ACC112 (cell line): Measurements from ENCODE around the gene RNF26.
A peak's percentile ranks its signal among the peaks of the same experiment; 100 is the strongest.

ENCODE experiments used
- H2AFZ ChIP-seq: fragments of 200-600 bp; sonication (generic); one replicate; pipeline ENCODE4 v1.6.0; 2017; ENCODE audit warnings: antibody characterized with exemption, low read length; ENCODE audit not compliant: unreplicated experiment
- H3K27ac ChIP-seq: fragments of 200-600 bp; sonication (generic); 2 replicates; pipeline ENCODE4 v1.5.1; 2014; ENCODE audit warnings: low read depth, mild to moderate bottlenecking, antibody characterized with exemption, low read length, moderate library complexity
- H3K27me3 ChIP-seq: fragments of 200-600 bp; sonication (generic); 2 replicates; pipeline ENCODE4 v1.6.1; 2014; ENCODE audit warnings: mild to moderate bottlenecking, antibody characterized with exemption, low read length, moderate library complexity, mixed read lengths; ENCODE audit not compliant: insufficient read depth
- H3K36me3 ChIP-seq: fragments of 200-600 bp; sonication (generic); 2 replicates; pipeline ENCODE4 v1.6.1; 2016; ENCODE audit warnings: mild to moderate bottlenecking, antibody characterized with exemption, low read length, moderate library complexity, mixed read lengths; ENCODE audit not compliant: insufficient read depth
- H3K4me1 ChIP-seq: fragments of 200-600 bp; sonication (generic); one replicate; pipeline ENCODE4 v1.6.1; 2016; ENCODE audit warnings: low read length, mixed read lengths; ENCODE audit not compliant: insufficient read depth, unreplicated experiment, control insufficient read depth
- H3K4me3 ChIP-seq: fragments of 200-600 bp; sonication (generic); 2 replicates; pipeline ENCODE4 v1.5.1; 2014; ENCODE audit warnings: mild to moderate bottlenecking, low read depth, low read length
- H3K79me2 ChIP-seq: fragments of 200-600 bp; sonication (generic); one replicate; pipeline ENCODE4 v1.6.0; 2016; ENCODE audit warnings: low read length; ENCODE audit not compliant: control insufficient read depth, unreplicated experiment, insufficient read depth

The RNF26 gene

DNA sequence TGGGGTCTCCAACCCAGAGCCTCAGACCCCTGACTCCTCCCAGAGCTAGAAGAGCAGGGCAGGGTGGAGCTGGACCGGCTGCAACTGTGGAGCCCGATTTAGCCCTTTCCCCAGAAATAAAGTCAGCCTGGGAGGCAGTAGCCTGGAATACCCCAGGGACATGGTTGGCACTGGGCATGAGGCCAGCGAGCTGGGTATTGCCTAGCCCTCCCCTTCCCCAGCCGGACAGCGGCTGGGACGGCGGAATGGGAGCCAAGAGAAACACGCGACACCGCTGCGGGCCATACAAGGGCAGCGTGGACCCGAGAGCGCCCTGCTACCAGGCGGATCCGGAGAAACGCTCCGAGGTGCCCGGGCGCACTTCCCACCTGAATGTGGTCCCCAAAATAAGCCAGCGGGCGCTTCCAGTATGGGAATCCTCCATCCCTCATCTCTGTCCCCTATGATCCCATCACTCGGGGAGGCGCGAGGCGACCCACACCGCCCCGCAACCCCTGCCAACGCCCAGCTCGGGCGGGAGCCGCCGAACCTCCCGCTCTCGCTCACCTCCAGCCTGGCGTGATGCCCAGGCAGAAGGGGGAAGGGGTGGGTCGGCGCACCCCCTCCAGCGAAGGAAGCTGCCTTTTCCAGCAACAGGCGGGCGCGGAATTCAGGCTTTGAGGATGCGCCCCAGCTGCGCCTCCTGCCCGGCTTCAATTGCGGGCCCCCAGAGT lies 18.2 kb upstream of the RNF26 start:
- H3K4me1 ChIP-seq: peaks cover 32% of the 10 kb centered on the region
- no peak overlapping the region for H3K27ac ChIP-seq
- H3K36me3 ChIP-seq: no peaks in the 10 kb centered on the region
- H2AFZ ChIP-seq: peak overlapping the region; percentile 18
- peak overlapping the region; percentile 77 for H3K4me3 ChIP-seq
- no peaks in the 10 kb centered on the region for H3K79me2 ChIP-seq
- peaks cover 7% of the 10 kb centered on the region; the same call in 1 of the 2 replicates for H3K27me3 ChIP-seq

DNA sequence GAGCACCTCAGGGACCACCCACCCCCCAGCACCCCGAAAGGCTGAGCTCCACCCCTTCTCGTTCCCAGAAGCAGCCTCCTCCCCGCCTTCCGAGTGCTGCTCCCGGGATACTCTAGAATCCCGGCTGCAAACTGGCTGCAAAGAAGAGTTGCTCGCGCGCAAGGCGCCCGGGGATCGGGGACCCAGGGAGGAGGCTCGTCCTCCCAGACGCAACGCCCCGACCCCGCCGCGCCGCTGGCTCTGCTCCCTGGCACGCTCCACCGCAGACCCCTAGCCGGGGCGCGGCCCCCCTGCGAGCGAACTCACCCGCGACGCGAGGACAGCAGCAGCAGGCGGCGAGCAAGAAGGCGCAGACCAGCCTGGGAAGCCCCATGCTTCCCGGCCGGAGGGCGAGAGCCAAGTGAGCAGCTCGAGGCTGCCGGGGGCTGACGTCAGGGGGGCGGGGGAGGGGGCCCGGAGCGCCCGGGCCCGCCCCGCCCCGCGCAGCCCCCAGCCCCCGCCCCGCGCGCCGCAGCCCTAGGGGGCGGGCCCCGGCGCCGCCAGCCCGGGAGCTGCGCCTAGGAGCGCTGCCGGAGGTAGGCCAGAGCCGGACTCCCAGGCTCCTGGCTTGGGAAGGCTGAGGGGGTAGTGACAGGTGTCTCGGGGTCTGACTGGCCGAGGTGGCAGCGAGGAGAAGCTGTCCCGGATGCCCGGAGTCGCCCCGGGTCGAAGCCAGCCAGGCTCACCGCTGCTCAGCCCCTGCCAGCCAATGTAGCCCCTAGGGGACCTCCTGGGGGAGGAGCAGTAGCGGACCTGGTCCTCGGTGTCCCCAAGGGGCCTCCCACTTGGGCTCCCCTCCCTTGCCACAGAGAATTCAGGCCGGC lies 17.4 kb upstream of the RNF26 start, which contains the start of gene MCAM:
Gene MCAM (minus strand): TSS at position 402 of the 863 bp plus-strand sequence. CDS start 29 bp downstream, at position 373.
- H3K4me1 ChIP-seq: peaks cover 36% of the 10 kb centered on the region
- H3K79me2 ChIP-seq: no peaks in the 10 kb centered on the region
- H2AFZ ChIP-seq: peak within 1 kb of the TSS; percentile 18
- H3K36me3 ChIP-seq: no peaks in the 10 kb centered on the region
- peaks cover 7% of the 10 kb centered on the region; the same call in 1 of the 2 replicates for H3K27me3 ChIP-seq
- H3K4me3 ChIP-seq: peak within 1 kb of the TSS; percentile 77
- no peak within 1 kb of the TSS for H3K27ac ChIP-seq

DNA sequence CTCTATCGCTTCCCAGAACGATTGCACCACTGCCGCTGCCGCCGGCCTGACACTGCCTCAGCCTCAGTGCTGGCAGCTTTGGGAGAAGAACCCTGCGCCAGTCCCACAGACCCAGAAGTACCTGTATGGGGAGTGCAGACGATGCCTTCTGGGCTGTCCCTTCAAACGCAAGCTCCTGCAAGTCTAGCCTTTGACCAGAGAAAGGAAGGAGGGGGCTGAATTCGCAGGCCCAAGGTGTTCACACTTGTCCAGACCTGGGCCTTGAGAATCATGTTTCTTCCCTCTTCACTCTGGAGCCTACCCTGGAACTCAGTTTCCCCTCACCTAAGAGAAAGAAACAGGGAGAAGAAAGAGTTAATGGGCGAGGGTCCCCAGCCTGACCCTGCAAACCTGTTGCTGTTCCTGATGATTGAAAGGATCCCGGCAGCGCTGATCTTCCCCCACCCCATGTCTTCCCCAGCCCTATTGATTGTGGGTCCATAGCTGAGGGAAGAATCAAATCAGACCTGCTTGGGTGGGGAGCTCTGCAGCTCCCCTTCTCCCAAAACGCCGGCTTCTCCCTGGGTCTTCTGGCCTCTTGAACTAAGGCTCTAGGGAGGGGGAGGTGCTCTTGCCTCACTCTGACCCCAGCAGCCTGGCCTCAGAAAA lies 16.6 kb upstream of the RNF26 start:
- peaks cover 7% of the 10 kb centered on the region; the same call in 1 of the 2 replicates for H3K27me3 ChIP-seq
- H3K4me3 ChIP-seq: peak overlapping the region; percentile 36; the same call in 1 of the 2 replicates
- no peaks in the 10 kb centered on the region for H3K79me2 ChIP-seq
- no peak overlapping the region for H3K27ac ChIP-seq
- no peaks in the 10 kb centered on the region for H3K36me3 ChIP-seq
- peaks cover 36% of the 10 kb centered on the region for H3K4me1 ChIP-seq
- no peak overlapping the region for H2AFZ ChIP-seq

DNA sequence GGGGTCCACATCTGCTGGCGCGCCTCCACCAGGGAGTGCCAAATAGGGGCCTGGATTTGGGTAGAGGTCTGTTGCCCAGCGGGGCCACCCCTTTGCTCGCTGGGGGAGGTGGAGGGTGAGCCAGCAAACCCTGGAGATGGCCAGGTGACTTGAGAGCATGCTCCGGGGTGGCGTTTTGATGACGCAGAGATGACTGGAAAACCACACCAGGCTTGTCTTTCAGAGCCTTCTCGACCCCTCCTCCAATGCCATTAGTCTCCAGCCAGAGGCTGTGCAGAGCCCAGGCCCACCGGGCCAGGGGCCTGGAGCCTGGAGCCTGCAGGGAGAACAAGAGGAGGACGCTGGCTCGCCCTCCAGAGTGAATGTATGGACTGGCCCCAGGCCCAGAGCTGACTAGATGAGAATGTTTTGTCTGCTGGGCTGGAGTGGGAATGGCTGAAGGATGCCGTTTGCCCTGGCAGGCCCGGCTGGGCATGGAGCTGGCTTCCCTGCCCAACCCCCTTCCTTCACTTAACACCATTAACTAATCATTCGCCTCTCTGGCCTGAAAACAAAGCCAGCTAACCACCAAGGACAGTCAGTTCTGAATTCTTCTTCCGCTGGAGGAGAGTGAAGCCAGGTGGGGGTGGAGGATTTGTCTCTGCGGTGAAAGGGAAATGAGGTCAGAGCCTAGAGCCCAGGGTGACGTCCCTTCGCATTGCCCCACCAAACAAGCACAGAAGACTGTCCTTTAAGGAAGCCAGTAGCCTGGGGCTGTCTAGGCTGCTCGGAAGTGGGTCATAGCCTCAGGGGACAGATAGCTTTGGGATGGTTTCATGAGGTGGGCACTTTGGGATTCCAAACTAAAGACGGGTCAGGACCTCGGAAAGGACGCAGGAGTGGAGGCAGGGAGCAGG lies 15.8 kb upstream of the RNF26 start:
- Histone ChIP-seq H3K4me1 (peaks cover 36% of the 10 kb centered on the region), H3K79me2 (no peaks in the 10 kb centered on the region), H3K36me3 (no peaks in the 10 kb centered on the region), H3K27ac (peak overlapping the region; percentile 21; the same call in 1 of the 2 replicates), H3K4me3 (no peak overlapping the region), H3K27me3 (peaks cover 7% of the 10 kb centered on the region; the same call in 1 of the 2 replicates), H2AFZ (no peak overlapping the region)

DNA sequence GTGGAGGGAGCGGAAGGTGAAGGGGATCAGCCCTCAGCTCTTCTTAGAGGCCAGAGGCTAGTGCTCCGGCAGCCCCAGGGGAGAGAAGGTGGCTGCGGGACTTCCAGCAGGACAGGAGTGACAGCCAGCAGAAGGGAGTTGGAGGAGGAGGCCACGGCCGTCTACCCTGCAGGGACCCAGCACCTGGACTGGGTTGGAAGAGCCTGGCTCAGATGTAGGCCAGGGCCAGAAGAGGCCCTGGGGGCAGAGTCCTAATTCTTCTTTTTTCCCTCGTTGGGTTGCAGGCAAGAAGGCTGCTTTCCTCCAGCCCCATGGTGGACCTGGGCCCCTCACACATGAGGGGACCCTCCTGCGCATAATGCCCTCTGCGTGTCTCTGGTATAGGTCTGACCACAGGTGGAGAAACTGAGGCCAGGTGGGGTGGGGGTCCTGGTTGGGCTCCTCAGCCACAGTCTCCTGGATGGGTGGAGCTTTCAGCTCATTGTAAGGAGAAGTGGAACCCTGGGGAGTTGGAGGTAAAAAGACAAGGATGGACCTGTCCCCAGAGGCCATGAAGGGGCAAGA lies 15.1 kb upstream of the RNF26 start:
- H2AFZ ChIP-seq: no peak overlapping the region
- peak overlapping the region; percentile 10; the same call in 1 of the 2 replicates for H3K27ac ChIP-seq
- no peaks in the 10 kb centered on the region for H3K36me3 ChIP-seq
- H3K4me3 ChIP-seq: no peak overlapping the region
- H3K79me2 ChIP-seq: no peaks in the 10 kb centered on the region
- H3K4me1 ChIP-seq: peaks cover 36% of the 10 kb centered on the region
- peaks cover 7% of the 10 kb centered on the region; the same call in 1 of the 2 replicates for H3K27me3 ChIP-seq

DNA sequence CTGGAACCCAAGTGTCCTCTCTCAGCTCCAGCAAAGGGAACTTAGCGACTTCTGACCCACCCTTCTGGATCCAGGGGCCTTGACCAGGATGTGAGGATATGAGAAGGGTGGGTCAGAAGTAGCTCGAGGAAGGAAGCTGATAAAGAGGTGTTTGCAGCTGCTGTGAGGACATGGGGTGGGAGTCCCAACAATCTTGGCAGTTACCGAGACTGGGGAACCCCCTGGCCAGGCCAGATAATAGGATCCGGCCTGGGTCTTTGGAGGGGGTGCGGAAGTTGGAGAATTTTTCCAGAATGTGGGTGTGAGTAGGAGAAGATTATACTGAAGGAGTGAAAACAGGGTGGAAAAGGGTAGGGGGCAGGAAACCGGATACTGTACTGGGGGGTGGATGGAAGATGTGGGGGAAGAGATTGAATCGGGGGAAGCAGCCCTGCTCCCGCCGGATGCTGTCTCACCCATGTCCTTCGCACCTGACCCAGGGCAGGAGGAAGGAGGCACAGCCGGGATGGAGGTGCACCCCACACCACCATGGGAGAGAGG lies 14.6 kb upstream of the RNF26 start:
- Histone ChIP-seq H3K4me3 (no peak overlapping the region), H3K36me3 (no peaks in the 10 kb centered on the region), H3K4me1 (peaks cover 36% of the 10 kb centered on the region), H3K27me3 (peaks cover 7% of the 10 kb centered on the region; the same call in 1 of the 2 replicates), H3K79me2 (no peaks in the 10 kb centered on the region), H3K27ac (no peak overlapping the region), H2AFZ (no peak overlapping the region)

DNA sequence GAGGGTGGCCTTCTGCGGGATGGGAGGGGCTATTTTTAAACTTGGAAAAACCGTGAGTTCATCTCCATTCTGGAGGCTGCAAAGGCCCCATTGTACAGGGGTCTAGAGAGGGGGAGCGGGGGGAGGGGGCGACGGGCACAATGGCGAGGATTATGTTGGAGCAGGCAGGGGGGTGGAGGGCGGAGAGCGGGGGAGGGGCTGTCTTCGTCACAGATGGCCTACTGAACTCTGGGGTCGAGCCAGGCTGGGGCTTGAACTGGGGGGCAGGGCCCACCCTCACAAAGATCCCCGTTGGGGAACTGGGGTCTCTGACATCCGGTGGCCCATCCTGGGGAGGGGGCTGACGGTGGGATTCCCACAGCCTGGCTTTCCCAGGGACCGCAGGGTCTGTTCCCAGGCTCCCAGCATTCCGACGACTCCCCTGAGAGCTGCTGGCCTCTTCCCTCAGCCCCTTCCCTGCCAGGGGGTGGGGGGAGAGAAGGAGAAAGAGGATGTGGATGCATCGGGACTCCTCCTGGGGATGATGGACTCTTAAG lies 14.0 kb upstream of the RNF26 start:
- H2AFZ ChIP-seq: peak overlapping the region; percentile 95
- peaks cover 7% of the 10 kb centered on the region; the same call in 1 of the 2 replicates for H3K27me3 ChIP-seq
- peak overlapping the region; percentile 78 for H3K4me3 ChIP-seq
- H3K4me1 ChIP-seq: peaks cover 34% of the 10 kb centered on the region
- H3K36me3 ChIP-seq: no peaks in the 10 kb centered on the region
- no peak overlapping the region for H3K27ac ChIP-seq
- H3K79me2 ChIP-seq: no peaks in the 10 kb centered on the region

DNA sequence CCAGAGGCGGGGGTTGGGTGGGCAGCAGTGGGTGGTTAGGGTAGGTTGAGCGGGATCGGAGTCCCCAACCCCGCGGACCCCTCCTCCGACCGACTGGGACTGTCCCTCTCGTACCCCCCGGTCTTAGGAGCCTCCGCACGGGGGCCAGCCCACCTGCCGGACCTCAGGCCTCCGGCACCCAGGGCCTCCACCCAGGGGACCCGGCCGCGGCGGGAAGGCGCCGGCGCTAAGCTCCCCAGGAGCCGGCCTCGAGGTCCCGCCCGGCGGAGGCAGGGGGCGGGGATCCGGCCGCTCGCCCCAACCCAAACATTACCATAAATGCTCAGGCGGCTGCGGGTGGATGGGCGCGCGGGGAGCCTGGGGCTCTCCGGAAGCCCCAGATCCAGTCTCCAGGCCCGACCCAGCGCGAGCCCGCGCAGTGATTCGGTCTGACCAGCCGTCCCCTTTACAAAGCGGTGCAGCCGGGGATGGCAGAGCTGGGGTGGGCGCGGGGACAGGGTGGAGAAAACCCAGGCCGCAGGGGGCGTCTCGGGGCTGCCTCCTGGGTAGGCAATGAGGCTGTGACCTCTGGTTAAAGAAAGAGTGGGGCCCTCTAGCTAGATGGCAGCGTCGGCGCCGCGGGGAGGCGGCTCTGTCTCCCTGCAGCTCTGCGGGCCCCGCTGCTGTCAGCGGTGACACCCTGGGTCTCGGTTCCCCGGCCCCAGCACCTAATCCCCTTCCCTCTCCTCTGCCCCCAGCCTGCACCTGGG lies 13.4 kb upstream of the RNF26 start:
- Histone ChIP-seq H3K27ac (no peak overlapping the region), H3K4me1 (peaks cover 28% of the 10 kb centered on the region)

DNA sequence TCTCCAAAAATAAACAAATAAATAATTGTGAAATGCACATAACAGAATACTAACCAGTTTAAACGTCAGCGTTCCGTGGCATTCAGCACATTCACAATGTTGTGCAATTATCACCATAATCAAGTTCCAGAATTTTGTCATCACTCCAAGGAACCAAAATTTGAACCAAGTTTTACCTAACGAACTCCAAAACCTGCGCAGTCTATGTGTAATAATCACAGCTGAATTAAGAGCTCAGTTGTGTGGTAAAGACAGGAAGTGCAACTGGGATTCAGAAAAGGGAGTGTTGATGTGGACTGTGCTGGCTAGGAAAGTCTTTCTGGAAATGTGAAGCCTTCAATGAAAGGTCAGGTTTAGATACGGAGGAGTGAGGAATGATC lies 12.0 kb upstream of the RNF26 start:
- H3K27me3 ChIP-seq: no peaks in the 10 kb centered on the region
- no peaks in the 10 kb centered on the region for H3K36me3 ChIP-seq
- H3K79me2 ChIP-seq: no peaks in the 10 kb centered on the region
- H3K27ac ChIP-seq: no peak overlapping the region
- no peak overlapping the region for H2AFZ ChIP-seq
- no peak overlapping the region for H3K4me3 ChIP-seq
- peaks cover 24% of the 10 kb centered on the region for H3K4me1 ChIP-seq

More for the DNA sequence above, 13.4 kb upstream of the RNF26 start:
- Histone ChIP-seq H3K36me3 (no peaks in the 10 kb centered on the region), H3K79me2 (no peaks in the 10 kb centered on the region), H3K27me3 (peaks cover 7% of the 10 kb centered on the region; the same call in 1 of the 2 replicates), H2AFZ (peak overlapping the region; percentile 95), H3K4me3 (peak overlapping the region; percentile 78)
